ENCODE measurements around the gene NOC2L.

GRCh38 chr1:1004780-1005697 is 46.0 kb upstream of the NOC2L start:
- TF ChIP-seq JUN (IDR thresholded peaks at IDR 0.05) (no peak), BHLHE40 (IDR thresholded peaks at IDR 0.05; ENCODE audit: low read depth, low read length) (no peak), POLR2A (IDR thresholded peaks at IDR 0.05; ENCODE audit: low read length) (no peak)
- TF ChIP-seq, protein P1, sequence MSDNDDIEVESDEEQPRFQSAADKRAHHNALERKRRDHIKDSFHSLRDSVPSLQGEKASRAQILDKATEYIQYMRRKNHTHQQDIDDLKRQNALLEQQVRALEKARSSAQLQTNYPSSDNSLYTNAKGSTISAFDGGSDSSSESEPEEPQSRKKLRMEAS (IDR thresholded peaks at IDR 0.05), result no peak

All from A549 (cell line).